GM19455 (cell line): ENCODE measurements around the gene WWOX.

Experiments
- ATAC-seq: cut with Tn5 transposase; IDR thresholded peaks from one replicate; pipeline ENCODE4 v1.9.1; 2021; ENCODE audit not compliant: unreplicated experiment

WWOX gene

DNA sequence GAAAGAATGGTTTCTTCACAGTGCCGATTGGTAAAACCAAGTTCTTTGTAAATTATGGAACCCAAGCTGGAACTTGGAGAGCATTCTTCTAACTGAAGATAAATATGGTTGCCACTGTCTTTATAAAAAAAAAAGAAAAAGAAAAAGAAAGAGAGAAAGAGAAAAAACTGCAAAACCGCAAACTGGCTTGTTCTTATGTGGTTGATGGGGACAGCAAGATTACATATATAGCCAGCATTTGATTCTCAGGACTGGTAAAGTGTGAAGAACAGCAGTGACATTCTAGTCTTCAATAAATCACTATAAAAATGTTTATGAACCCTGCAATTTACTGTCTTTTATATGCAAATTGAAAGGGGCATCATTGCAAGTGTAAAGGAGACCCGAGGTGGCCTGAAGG is 896.0 kb downstream of the WWOX start:
- no peak for ATAC-seq

DNA sequence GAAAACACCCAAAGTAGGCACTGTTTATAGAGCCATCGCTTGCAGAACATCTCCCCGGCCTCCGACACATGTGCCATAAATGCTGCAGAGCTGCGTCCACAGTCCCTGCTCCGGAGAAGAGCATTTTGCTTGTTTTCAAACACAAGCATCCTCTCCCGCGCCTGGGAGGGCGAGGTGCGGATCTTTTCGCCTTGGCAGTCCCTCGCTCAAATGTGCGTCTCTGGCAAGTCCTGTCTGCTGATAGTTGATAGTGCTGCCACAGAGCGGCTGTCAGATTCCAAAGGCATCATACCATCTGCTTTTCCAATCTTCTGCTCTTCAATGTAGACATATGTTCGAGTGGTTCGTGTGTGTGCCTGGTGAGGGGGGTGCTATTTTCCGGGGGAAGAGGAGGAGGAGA is 897.3 kb downstream of the WWOX start:
- no peak for ATAC-seq

DNA sequence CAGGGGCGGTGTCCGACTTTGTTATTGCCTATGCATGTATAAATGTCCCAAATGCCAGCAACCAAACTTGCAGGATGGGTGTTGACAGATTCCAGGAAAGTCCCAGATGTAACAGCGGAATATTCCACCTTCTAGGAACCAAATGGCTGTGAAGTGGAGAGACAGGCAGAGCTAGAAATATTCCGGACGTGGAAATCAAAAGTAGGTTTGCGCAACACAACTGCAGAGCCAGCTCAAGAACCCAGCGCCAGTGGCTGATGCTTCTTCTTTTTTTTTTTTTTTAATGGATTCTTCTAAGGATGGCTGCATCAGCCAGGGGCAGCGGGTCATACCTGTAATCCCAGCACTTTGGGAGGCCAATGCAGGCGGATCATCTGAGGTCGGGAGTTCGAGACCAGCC is 899.4 kb downstream of the WWOX start:
- no peak for ATAC-seq

GRCh38 chr16:79001156-79001967 is 901.9 kb downstream of the WWOX start:
- ATAC-seq, result no peak

- no peak for ATAC-seq
Measured at GRCh38 chr16:79003026-79003609, 903.7 kb downstream of the WWOX start.

DNA sequence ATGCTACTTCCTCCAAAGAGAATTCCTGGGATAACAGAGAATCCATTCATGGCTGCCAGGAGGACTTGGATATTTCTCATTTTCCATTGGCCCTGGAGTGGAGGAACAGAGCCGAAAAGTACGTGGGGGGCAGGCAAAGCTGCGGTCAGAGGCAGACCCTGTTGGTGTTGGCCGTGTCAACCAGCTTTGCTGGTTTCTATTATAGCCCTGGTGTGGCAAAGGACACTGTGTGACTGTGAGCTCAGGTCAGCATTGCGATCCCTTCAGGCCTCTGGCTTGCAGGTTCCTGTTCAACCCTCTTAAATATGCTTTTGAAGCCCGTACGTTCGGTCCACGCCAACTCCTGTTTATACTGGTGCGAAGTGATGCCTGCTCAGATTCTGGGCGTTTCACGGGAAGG is 904.9 kb downstream of the WWOX start:
- no peak for ATAC-seq

GRCh38 chr16:79005096-79005495 is 905.6 kb downstream of the WWOX start:
- no peak for ATAC-seq

- ATAC-seq, result no peak
Measured at GRCh38 chr16:79006206-79006605, 906.8 kb downstream of the WWOX start.

- no peak for ATAC-seq
Measured at GRCh38 chr16:79006765-79007164, 907.3 kb downstream of the WWOX start.

GRCh38 chr16:79007614-79008013 is 908.2 kb downstream of the WWOX start:
- no peak for ATAC-seq

GRCh38 chr16:79008036-79008868 is 908.8 kb downstream of the WWOX start:
- no peak for ATAC-seq

- ATAC-seq, result no peak
Measured at GRCh38 chr16:79008869-79009179, 909.4 kb downstream of the WWOX start.

- no peak for ATAC-seq
Measured at GRCh38 chr16:79009896-79010295, 910.4 kb downstream of the WWOX start.

DNA sequence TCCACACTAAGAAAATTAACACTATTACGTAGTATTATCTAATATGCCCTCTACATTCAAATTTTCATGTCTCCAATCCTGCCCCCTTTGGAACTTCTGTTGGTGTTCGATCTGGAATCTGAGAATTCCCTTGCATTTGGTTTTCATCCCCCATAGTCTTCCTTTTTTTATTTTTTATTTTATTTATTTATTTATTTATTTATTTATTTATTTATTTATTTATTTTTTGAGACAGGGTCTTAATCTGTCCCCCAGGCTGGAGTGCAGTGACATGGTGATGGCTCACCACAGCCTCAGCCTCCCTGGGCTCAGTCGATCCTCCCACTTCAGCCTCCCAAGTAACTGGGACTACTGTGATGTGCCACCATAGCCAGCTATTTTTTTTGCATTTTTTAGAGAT is 911.8 kb downstream of the WWOX start:
- ATAC-seq, result no peak

DNA sequence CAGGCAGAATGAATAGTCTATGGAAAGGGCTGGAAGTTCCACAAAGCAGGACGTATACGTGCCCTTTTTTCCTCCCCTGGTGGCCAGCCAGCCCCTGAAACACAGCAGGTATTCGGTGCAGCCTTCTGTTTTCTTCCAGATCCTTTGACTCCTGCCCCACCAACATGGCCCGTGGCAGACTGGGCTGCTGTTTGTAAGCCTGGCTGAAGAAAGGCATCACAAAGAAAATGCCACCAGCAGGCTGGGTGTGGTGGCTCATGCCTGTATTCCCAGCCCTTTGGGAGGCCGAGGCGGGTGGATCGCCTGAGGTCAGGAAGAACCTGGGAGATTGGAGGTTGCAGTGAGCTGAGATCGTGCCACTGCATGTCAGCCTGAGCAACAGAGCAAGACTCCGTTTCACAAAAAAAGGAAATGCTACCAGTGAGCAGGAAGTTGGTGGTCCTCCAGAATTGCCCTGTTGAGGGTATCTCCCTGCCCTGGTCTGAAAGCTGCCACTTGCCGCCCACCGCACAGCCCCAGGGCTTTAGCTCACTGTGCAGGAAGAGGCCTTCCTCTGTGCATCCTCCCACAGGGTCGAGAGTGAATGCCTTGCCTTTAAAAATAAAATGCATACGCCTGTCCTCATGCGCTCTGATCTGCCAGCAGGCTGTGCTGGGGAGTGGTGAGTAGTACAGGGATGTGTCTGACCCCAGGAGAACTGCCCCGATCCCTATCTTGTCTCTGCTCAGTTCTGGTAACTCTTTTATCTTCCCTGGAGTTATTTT is 913.4 kb downstream of the WWOX start:
- no peak for ATAC-seq

GRCh38 chr16:79013930-79014660 is 914.6 kb downstream of the WWOX start:
- ATAC-seq, result no peak

- no peak for ATAC-seq
Measured at GRCh38 chr16:79018650-79019429, 919.4 kb downstream of the WWOX start.

DNA sequence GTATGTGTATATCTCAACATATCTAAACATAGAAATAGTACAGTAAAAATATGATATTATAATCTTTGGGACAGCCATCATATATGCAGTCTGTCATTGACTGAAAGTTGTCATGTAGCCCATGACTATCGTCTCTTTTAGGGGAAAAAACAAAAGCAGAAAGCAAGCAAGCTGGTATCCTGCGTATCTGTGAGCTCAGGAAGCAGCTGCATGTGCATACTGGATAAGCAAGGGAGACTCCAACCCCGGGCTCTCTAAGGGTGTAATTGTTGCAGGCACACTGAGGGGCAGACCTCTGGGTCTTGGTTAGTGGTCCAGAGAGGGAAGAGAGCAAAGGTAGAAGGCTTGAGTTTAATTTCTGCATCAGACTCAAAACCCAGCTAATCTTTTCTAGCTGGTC is 920.0 kb downstream of the WWOX start:
- ATAC-seq, result no peak

DNA sequence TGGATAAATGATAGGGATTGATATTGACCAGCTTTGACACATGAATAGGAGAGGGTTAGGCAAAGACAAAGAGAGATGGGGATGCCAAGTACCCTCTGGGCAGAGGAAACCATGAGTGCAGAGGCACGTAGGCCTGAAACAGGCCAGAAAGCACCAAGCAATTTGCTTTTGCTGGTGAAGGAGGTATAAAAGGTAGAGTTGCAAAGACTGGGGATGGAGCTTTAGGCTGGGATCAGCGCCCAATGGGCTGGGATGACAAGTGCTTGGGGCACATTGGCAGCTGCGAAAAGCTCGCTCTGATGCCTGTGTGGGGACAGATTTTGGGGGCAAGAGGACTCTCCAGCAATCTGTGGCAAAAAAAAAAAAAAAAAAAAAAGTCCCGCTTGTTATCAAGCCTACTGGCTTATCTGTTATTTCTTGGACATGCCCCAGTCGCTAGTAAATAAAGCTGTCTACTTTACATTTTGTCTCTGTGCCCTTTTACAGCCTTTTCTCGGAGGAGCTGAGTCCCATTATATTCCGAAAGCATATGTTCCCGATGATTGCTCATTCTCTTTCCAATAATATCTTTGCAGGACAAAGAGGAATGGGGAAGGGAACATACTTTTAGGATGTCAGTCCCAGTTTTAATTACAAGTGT is 922.7 kb downstream of the WWOX start:
- no peak for ATAC-seq
